ENCODE measurements around the gene AMFR.
A peak's percentile ranks its signal among the peaks of the same experiment; 100 is the strongest.

Gene AMFR

GRCh38 chr16:56368545-56368944, 56.8 kb downstream of the AMFR start:
- Mint-ChIP-seq H3K4me1 (peaks cover 23% of the 10 kb centered on the region), H3K4me3 (no peak overlapping the region), H3K27ac (no peak overlapping the region), H3K27me3 (no peaks in the 10 kb centered on the region), H3K36me3 (peaks cover 20% of the 10 kb centered on the region), H3K9me3 (no peaks in the 10 kb centered on the region)
- CTCF ChIA-PET = no interaction called here
- DNase-seq = no peak

GRCh38 chr16:56367764-56368163, 57.6 kb downstream of the AMFR start:
- Mint-ChIP-seq H3K27ac (no peak overlapping the region), H3K4me1 (peaks cover 15% of the 10 kb centered on the region)

GRCh38 chr16:56366945-56367344, 58.4 kb downstream of the AMFR start:
- CTCF ChIA-PET = no interaction called here

More at GRCh38 chr16:56367764-56368163, 57.6 kb downstream of the AMFR start:
- DNase-seq = no peak
- H3K9me3 Mint-ChIP-seq = no peaks in the 10 kb centered on the region
- H3K4me3 Mint-ChIP-seq = no peak overlapping the region
- CTCF ChIA-PET = no interaction called here
- H3K27me3 Mint-ChIP-seq = no peaks in the 10 kb centered on the region
- peaks cover 15% of the 10 kb centered on the region for H3K36me3 Mint-ChIP-seq

GRCh38 chr16:56365552-56365951, 59.8 kb downstream of the AMFR start:
- no peak for DNase-seq
- peaks cover 19% of the 10 kb centered on the region for H3K36me3 Mint-ChIP-seq
- no peaks in the 10 kb centered on the region for H3K4me1 Mint-ChIP-seq
- no peaks in the 10 kb centered on the region for H3K27me3 Mint-ChIP-seq
- peak overlapping the region; percentile 14 for H3K27ac Mint-ChIP-seq
- H3K9me3 Mint-ChIP-seq = no peaks in the 10 kb centered on the region
- no peak overlapping the region for H3K4me3 Mint-ChIP-seq
- CTCF ChIA-PET = no interaction called here

More at GRCh38 chr16:56366945-56367344, 58.4 kb downstream of the AMFR start:
- no peaks in the 10 kb centered on the region for H3K9me3 Mint-ChIP-seq
- H3K4me3 Mint-ChIP-seq = no peak overlapping the region
- H3K27ac Mint-ChIP-seq = no peak overlapping the region
- peaks cover 7% of the 10 kb centered on the region for H3K4me1 Mint-ChIP-seq
- no peak for DNase-seq
- no peaks in the 10 kb centered on the region for H3K27me3 Mint-ChIP-seq
- H3K36me3 Mint-ChIP-seq = peaks cover 18% of the 10 kb centered on the region

- H3K36me3 Mint-ChIP-seq = peaks cover 19% of the 10 kb centered on the region
- H3K4me3 Mint-ChIP-seq = no peak overlapping the region
- H3K27ac Mint-ChIP-seq = no peak overlapping the region
- CTCF ChIA-PET = no interaction called here
- no peak for DNase-seq
- H3K9me3 Mint-ChIP-seq = no peaks in the 10 kb centered on the region
- peaks cover 4% of the 10 kb centered on the region for H3K4me1 Mint-ChIP-seq
- H3K27me3 Mint-ChIP-seq = no peaks in the 10 kb centered on the region
Observed at GRCh38 chr16:56364865-56365264, 60.5 kb downstream of the AMFR start.

- no peak overlapping the region for H3K27ac Mint-ChIP-seq
- H3K9me3 Mint-ChIP-seq = no peaks in the 10 kb centered on the region
- peaks cover 12% of the 10 kb centered on the region for H3K4me1 Mint-ChIP-seq
- DNase-seq = no peak
- CTCF ChIA-PET = no interaction called here
- H3K36me3 Mint-ChIP-seq = peaks cover 19% of the 10 kb centered on the region
- no peaks in the 10 kb centered on the region for H3K27me3 Mint-ChIP-seq
- H3K4me3 Mint-ChIP-seq = no peak overlapping the region
Observed at GRCh38 chr16:56363781-56364565, 61.4 kb downstream of the AMFR start.

GRCh38 chr16:56363181-56363716, 62.1 kb downstream of the AMFR start:
- H3K27ac Mint-ChIP-seq = no peak overlapping the region
- no peak for DNase-seq
- no peak overlapping the region for H3K4me3 Mint-ChIP-seq
- no peaks in the 10 kb centered on the region for H3K9me3 Mint-ChIP-seq
- no peaks in the 10 kb centered on the region for H3K27me3 Mint-ChIP-seq
- CTCF ChIA-PET = no interaction called here
- peaks cover 13% of the 10 kb centered on the region for H3K36me3 Mint-ChIP-seq
- peaks cover 15% of the 10 kb centered on the region for H3K4me1 Mint-ChIP-seq

- Mint-ChIP-seq H3K4me1 (peaks cover 20% of the 10 kb centered on the region), H3K27me3 (no peaks in the 10 kb centered on the region), H3K4me3 (no peak overlapping the region), H3K27ac (no peak overlapping the region), H3K9me3 (no peaks in the 10 kb centered on the region), H3K36me3 (peaks cover 13% of the 10 kb centered on the region)
- CTCF ChIA-PET = no interaction called here
- DNase-seq = no peak
Observed at GRCh38 chr16:56362706-56363105, 62.6 kb downstream of the AMFR start.

GRCh38 chr16:56362057-56362655, 63.2 kb downstream of the AMFR start:
- no peak for DNase-seq
- Mint-ChIP-seq H3K4me3 (no peak overlapping the region), H3K27ac (no peak overlapping the region), H3K4me1 (peaks cover 25% of the 10 kb centered on the region), H3K9me3 (no peaks in the 10 kb centered on the region), H3K36me3 (peaks cover 13% of the 10 kb centered on the region), H3K27me3 (no peaks in the 10 kb centered on the region)
- CTCF ChIA-PET = interaction anchor here (1.2 kb wide), 1 partner anchor 10 kb away, joined by 3 read pairs; no protein-coding TSS in a partner anchor

- Mint-ChIP-seq H3K9me3 (no peaks in the 10 kb centered on the region), H3K27me3 (no peaks in the 10 kb centered on the region), H3K36me3 (peaks cover 11% of the 10 kb centered on the region), H3K27ac (no peak overlapping the region), H3K4me1 (peaks cover 40% of the 10 kb centered on the region), H3K4me3 (no peak overlapping the region)
- CTCF ChIA-PET = interaction anchor here (1.2 kb wide), 1 partner anchor 12 kb away, joined by 3 read pairs; no protein-coding TSS in a partner anchor
- no peak for DNase-seq
Observed at GRCh38 chr16:56360117-56361008, 65.0 kb downstream of the AMFR start.

GRCh38 chr16:56357765-56358322, 67.5 kb downstream of the AMFR start:
- Mint-ChIP-seq H3K36me3 (peaks cover 8% of the 10 kb centered on the region), H3K4me3 (peak overlapping the region; percentile 73), H3K9me3 (no peaks in the 10 kb centered on the region), H3K4me1 (peaks cover 44% of the 10 kb centered on the region), H3K27me3 (peaks cover under 1% of the 10 kb centered on the region), H3K27ac (no peak overlapping the region)
- CTCF ChIA-PET = no interaction called here
- no peak for DNase-seq

GRCh38 chr16:56357241-56357764, 68.0 kb downstream of the AMFR start:
- Mint-ChIP-seq H3K4me1 (peaks cover 44% of the 10 kb centered on the region), H3K4me3 (peak overlapping the region; percentile 73), H3K27me3 (peaks cover 3% of the 10 kb centered on the region), H3K36me3 (peaks cover 3% of the 10 kb centered on the region), H3K27ac (peak overlapping the region; percentile 94), H3K9me3 (no peaks in the 10 kb centered on the region)
- CTCF ChIA-PET = no interaction called here
- DNase-seq = no peak

- Mint-ChIP-seq H3K27ac (peak overlapping the region; percentile 94), H3K4me1 (peaks cover 44% of the 10 kb centered on the region), H3K36me3 (no peaks in the 10 kb centered on the region), H3K4me3 (peak overlapping the region; percentile 73), H3K9me3 (no peaks in the 10 kb centered on the region), H3K27me3 (peaks cover 3% of the 10 kb centered on the region)
- CTCF ChIA-PET = interaction anchor here (0.6 to 1.3 kb wide), 9 partner anchors 10 to 892 kb away, joined by 3 to 8 read pairs (median 3); no protein-coding TSS in a partner anchor
- DNase-seq = peak; percentile 72
Observed at GRCh38 chr16:56356276-56357240, 68.8 kb downstream of the AMFR start.
